Glomerular visceral epithelial cell (primary cell): ENCODE results near the gene RAD51B.
A peak's percentile ranks its signal among the peaks of the same experiment; 100 is the strongest.

Source experiments
- DNase-seq: peaks from one replicate; pipeline ENCODE4 v3.0.0-alpha.2; 2016; ENCODE audit errors: extremely low spot score

Gene RAD51B

GRCh38 chr14:68459480-68460136 is 640.0 kb downstream of the RAD51B start:
- DNase-seq = no peak

- no peak for DNase-seq
These were observed 641.0 kb downstream of the RAD51B start for GRCh38 chr14:68460541-68460940.

DNA sequence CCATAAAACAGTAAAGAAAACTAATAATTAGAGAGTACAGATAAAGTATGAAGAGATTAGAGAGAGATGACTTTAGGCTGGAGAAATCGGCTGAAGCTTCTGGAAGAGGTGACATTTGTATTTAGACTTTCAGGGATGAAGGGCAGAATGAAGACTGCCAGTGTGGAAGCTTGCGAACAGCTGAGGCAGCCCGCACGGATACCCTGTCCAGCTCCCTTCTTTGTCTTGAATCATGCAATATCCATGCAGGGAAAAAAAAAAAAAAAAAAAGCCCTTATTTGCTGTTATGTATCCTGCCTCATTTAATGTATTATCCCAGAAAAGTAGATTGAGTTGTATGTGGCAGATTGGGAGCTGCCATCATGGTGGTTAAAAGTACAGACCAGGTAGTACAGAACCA is 641.5 kb downstream of the RAD51B start:
- no peak for DNase-seq

- peak; percentile 70 for DNase-seq
These were observed 643.1 kb downstream of the RAD51B start for GRCh38 chr14:68462683-68463082.

DNA sequence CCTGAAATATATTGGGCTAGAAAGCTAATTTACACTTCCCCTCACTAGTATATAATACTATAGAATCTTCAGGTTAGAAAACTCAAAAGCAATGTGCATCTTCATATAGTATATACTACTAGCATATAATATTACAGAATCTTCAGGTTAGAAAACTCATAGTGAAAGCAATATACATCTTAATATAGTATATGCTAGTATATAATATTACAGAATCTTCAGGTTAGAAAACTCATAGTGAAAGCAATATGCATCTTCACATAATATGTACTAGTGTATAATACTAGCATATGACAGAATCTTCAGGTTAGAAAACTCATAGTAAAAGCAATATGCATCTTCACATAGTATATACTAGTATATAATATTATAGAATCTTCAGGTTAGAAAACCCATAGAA is 643.7 kb downstream of the RAD51B start:
- DNase-seq = no peak

DNA sequence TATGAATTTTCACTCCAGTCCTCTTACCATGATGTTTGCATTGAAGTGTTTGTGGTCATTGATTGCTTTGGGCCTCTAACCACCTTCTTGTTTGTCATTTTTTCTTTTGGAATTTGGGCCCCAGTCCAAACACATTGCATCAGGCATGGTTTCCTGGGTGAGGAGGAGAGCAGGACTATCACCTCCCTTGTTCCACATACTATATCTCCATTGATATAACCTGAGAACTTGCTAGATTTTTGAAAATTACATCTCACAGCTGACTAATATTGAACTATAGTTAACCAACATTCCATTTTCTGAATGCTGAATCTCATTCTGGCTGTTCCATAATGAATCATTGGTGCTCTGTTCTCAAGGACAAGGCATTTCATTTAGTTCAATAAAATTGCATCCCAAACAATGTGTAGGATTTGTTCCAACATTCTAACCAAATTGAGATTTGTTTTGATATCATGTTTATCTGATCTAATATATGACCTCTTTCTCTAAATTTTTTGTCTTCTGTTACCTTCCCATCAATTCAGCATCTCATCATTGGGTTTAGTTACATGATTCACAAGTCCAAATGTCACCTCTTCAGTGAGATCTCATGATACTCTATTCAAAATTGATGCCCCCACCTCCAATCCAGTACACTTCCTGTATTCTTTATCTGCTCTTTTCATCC is 644.3 kb downstream of the RAD51B start:
- DNase-seq = peak; percentile 39

DNA sequence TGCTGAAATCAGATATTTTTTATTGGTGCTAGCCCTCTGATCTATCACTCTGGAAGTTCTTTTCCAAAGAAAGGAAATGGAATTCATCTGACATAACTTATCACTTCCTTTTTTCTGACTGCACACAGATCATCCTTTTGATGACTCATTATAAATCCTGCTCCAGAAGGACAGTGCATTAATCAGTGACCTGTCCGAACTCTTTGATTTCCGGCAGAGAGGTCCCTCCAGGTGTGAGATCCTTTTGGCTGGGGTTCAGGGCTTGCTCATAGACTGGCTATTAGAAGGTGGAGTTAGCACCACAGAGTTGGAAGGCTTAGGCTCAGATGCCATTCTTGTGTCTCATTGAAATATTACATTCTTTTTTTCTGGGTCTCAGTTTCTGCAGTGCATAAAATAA is 645.1 kb downstream of the RAD51B start:
- peak; percentile 93 for DNase-seq

DNA sequence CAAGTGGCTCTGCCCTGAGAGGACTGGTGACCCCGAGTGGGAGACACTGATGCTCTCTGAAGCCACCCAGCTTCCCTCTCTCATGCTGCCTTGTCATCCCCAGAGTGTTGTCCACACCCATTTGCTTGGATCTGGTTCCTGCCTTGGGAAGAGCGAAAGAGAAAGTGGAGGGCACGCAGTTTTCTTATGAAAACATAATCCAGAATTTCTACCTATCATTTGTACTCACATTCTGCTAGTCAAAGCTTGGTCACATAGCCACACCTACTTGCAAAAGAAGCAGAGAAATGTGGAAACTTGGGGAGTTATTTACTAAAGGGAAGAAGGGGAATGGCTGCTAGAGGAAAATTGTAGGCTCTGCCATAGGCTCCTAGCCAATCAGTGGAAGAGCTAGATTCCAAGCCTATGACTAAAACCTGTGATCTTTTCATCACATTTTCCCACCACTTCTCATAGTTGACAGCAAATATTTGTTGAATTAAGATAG is 647.0 kb downstream of the RAD51B start:
- peak; percentile 74 for DNase-seq

- no peak for DNase-seq
These were observed 647.8 kb downstream of the RAD51B start for GRCh38 chr14:68467425-68467824.

DNA sequence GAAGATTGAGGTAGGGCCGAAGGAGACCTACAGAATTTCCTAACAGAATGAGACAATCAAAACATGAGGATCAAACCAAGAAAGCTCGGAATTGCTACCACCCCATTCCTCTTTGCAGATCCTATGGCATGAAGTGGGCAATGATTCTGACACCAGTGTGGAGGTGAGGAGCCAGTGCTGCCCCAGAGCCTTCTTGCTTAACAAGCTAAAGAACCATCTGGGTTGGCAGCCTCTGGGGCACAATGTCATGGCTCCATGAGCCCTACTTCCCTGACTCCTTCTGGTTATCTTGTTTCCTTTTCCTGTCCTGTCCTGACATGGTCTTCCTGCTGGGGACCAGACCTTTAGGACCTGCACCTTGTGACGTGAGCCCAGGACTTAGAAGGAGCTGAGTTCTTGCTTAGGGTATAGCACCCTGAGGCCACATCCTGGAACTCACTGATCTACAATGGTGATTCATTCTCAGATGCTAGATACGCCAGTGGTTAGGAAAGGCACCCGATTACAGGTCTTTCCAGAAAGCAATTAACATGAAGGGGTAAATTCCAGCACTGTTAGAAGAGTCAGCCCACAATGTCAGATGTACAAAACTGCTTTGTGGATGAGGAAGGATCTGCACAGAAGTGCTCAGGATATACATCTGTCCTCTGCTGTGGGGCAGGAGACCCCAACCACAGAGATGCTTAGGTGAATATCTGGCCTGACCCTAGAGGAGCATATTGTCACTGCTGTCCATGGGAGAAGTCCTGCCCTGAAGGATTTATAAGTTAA is 649.0 kb downstream of the RAD51B start:
- peak; percentile 84 for DNase-seq

GRCh38 chr14:68469208-68469713 is 649.7 kb downstream of the RAD51B start:
- DNase-seq = no peak

GRCh38 chr14:68470361-68470760 is 650.8 kb downstream of the RAD51B start:
- DNase-seq = no peak

DNA sequence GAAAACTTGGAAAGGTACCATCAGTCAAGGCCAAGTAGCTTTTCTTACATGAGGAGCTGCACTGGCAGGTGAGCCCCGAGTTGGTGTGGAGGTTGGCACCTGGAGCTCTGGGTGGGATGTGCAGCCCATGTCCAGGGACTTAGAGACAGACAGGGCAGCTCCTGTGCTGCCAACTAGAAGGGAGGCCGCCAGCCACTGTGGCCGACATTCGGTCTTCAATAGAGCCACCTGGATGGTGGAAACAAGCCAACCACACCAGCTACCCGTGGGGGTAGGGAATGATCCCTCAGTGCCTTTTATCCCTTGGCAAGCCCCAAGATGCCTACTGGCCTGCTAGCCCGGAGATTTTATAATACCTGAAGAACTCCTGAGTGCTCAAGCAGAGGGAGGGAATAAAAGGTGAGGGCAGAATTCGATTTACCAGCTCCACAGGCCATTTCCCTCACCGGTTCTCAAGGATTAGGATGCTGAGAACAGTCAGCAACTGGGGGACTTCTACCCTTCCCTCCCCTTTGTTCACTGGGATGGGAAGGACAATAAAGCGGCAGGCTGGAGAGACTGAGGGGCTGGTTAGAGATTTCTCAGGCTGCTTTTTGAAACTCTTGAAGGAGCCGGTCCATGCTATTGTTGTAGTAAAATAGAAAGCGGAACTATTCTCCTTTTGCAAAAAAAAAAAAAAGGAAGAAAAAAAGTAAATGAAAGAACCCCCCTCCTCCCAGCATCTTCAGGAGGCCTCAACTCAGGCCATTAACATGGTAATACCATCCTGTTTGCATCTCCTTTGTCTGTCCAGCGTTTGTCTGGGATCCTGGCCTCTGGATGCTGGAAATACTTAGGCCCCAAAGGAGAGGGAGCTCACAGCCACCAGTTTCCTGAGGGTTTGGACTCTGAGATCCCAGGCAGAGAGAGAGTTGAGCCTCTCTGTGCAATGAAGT is 651.7 kb downstream of the RAD51B start:
- no peak for DNase-seq

DNA sequence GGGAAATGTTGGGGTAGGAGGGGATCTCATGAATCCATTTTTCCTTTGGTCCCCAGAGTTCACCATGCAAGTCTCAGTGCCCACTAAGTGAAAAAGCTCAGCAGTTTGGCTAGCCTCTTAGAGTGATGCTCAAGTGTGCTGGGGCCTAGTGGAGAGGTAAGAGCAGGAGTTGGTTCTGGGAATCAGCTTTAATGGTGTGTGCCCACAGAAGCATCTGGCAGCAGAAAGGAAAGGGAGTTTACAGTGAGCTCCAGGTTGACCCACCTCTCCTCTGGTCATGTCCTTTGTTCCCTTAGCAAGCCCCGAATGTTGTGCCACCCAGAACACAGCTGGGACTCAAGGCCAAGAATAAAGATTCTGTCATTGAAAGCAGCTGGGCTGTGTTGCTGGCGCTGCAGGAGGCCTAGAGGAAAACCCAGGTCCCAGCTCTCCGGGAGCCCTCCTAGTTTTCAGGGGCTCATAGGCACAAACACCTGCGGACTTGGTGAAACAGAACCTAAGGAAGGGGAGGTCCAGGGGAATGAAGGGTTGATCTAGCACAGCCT is 652.5 kb downstream of the RAD51B start:
- no peak for DNase-seq

DNA sequence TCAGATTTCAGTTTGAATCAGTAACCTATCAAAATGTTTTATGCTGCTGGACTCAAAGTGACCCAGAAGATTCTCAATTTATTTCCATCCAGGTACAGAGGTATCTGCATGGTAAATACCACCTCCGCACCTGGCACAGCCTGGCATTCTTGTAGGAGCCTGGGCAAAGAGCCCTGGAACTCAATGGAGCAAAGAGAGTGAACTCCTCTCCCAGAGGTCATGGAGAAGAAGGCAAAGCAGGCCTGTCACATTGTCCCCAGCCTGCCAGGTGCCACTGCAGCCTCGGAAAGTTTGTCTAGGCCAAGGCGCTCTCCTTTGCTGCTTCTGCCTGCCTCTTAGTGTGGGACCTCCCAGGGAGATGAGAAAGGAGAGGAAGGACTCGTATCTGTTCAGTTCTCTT is 653.5 kb downstream of the RAD51B start:
- DNase-seq = no peak

DNA sequence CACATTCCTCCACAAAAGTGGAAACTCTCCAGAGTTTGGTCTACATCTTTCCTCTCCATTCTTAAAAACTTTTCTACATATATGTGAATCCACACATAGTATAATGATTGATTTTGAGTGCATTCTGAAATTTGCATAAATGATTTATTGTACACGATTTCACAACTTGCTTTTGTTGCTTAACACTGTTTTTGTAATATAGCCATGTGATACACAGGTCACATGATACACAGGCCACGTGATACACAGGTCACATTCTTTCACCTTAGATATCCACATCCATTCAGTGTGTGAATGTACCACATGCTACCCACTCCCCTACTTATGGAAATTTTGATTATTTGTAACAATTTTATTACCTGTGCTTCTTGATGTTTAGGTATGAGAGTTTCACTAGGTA is 654.2 kb downstream of the RAD51B start:
- no peak for DNase-seq

DNA sequence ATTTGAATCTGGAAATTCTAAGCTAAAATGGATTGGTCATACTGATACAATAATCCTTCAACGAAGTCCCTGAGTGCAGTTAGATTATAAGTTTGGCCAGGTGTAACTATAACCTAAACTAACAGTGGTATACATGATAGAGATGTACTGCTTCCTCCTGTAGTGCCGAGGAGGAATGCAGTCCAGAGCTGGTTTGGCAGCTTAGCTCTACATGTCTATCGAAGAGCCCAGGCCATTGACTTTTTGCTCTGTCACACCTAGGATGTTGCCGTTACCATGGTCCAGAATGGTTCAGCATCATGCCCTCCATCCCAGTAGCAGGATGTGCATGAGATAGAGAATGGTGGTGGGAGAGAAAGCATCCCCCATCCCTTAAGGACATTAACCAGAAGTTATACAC is 655.2 kb downstream of the RAD51B start:
- DNase-seq = no peak

DNA sequence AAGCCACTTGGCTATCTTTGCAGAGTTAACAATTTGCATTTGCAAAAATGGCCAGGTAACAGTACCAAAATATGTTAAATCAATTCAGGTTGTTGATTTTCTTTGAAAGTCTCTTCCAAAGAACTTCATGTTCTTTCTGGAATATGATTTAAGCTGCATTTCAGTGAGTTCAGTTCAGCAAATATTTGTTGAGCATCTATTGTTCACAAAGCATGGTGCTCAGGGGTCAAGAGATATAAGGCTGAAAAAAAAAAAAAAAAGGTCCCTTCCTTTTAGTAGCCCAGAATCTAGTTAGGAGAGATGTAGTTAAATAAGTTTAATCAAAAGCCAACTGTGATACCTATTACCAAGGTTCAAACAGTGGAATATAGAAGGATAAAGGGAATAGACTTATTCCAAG is 656.2 kb downstream of the RAD51B start:
- DNase-seq = no peak

DNA sequence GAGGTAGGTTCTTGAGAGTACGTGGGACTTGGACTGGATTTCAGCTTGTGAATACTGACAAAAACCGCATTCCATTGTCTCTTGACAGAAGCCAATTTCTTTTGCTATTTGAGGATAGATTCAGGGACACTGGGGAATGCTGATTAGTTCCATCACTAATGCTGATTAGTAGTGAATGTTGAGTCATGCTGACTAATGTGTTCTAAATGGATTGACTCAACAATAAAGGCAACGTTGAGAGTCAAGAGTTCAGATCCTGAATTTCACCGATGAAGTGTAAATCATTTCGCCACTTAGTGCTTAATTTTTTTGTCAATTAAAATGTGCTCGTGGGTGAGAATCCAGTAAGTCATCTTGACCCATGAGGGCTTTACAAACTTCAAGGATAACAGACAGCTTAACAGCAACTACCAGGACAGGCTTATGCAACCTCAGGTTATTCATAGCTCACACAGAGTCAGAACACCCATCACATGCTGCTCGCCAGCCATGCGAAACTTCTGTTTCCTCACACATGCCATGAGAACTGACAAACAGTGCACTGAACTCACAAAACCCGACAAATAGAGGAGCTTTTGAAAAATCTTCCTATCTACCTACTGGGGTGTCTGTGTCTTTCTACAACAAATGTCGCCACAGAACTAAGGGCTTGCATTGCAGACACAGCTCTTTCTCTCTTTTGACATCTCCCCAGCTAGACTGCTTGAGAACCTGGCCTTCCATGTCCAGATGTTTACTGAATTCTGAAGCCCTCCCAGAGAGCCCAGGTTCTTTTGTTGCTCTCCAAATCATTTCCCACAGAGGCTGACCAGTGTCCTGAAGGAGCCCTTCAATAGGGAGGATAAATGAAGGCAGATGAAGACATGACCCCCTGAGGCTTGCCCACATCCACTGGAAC is 656.9 kb downstream of the RAD51B start:
- DNase-seq = peak; percentile 87

DNA sequence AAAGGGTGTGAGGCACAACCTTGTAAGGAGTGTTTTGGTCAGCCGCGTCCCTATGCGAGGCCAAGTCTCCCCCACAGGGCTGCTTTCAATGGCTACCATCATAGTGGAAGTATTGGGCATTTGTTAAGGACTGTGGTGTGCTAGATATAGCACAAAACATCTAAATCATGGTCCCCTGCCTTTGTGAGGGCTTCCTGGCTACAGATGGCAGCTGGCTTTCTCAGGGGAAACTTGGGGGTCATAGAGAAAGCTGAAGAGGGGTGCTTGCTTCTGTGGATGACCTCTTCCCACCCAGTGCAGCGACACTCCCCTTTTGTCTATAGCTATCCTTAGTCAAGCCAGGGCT is 657.5 kb downstream of the RAD51B start:
- DNase-seq = no peak
